GM23248 (cell line): ENCODE measurements around the gene TCF7L2.

Experiments used
- EZH2 ChIP-seq: fragments of 200-600 bp; sonication (generic); IDR thresholded peaks from 2 replicates; pipeline ENCODE4 v1.6.1; 2018; ENCODE audit warnings: antibody characterized with exemption, mild to moderate bottlenecking; ENCODE audit not compliant: insufficient read depth, poor library complexity, severe bottlenecking
- EZH2phosphoT487 ChIP-seq: fragments of 200-600 bp; sonication (generic); IDR thresholded peaks from 2 replicates; pipeline ENCODE4 v1.6.1; 2018; ENCODE audit warnings: antibody characterized with exemption, moderate library complexity, mild to moderate bottlenecking, low read depth; ENCODE audit not compliant: insufficient read depth

GRCh38 chr10:113055458-113055857, 105.4 kb downstream of the TCF7L2 start:
- TF ChIP-seq EZH2phosphoT487 (no peak), EZH2 (no peak)
